Measurements from ENCODE around the gene MAPK1.
"Not testable (repeated sequence)": the region's sequence is repeated elsewhere in the genome, so short reads cannot be mapped to it uniquely, and the experiment has no call there.

MAPK1 gene

DNA sequence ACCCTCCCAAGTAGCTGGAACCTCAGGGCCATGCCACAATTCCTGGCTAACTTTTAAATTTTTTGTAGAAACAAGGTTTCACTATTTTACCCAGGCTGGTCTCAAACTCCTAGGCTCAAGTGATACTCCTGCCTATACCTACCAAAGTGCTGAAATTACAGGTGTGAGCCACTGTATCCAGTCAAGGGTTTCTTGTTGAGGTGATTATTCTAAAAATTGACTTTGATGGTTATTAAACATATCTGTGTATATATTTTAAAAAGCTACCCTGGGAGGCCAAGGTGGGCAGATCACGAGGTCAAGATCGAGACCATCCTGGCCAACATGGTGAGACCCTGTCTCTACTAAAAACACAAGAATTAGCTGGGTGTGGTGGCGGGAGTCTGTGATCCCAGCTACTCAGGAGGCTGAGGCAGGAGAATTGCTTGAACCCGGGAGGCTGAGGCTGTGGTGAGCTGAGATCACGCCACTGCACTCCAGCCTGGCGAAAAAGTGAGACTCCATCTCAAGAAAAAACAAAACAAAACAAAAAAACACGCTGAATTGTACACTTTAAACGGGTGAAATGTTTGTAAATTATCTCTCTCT is 27.1 kb downstream of the MAPK1 start:
- no peak overlapping the region for H3K9ac ChIP-seq (ENCODE audit: low read depth, low read length)
- no peaks in the 10 kb centered on the region for H3K9me3 ChIP-seq (replicated peaks; ENCODE audit: low read length)
- no peaks in the 10 kb centered on the region for H3K27me3 ChIP-seq (ENCODE audit: control insufficient read depth, insufficient read depth, low read length)
- H3K4me3 ChIP-seq (ENCODE audit: low read length) = no peak overlapping the region
- H3K36me3 ChIP-seq (ENCODE audit: insufficient read depth, low read length) = peaks cover 4% of the 10 kb centered on the region
- peaks cover 18% of the 10 kb centered on the region for H3K4me1 ChIP-seq (ENCODE audit: control insufficient read depth, insufficient read depth, low read length)
- H3K4me2 ChIP-seq (ENCODE audit: low read length) = no peak overlapping the region

DNA sequence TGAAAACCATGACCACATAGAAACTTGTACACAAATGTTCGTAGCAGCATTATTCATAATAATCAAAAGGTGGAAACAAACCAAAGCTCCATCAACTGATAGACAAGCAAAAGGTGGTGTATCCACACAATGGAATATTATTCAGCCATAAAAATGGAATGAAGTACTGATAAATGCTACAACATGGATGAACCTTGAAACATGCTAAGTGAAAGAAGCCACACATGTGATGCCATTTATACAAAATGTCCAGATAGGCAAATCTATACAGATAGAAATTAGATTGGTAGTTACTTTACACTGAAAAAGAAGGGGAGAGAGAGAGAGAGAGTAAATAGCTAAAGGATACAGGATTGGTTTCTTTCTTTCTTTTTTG is 27.7 kb downstream of the MAPK1 start:
- Histone ChIP-seq H3K27me3 (ENCODE audit: control insufficient read depth, insufficient read depth, low read length) (no peaks in the 10 kb centered on the region), H3K36me3 (ENCODE audit: insufficient read depth, low read length) (peaks cover 4% of the 10 kb centered on the region), H3K4me2 (ENCODE audit: low read length) (no peak overlapping the region), H3K4me3 (ENCODE audit: low read length) (no peak overlapping the region), H3K4me1 (ENCODE audit: control insufficient read depth, insufficient read depth, low read length) (peaks cover 18% of the 10 kb centered on the region), H3K9me3 (replicated peaks; ENCODE audit: low read length) (no peaks in the 10 kb centered on the region), H3K9ac (ENCODE audit: low read depth, low read length) (no peak overlapping the region)

DNA sequence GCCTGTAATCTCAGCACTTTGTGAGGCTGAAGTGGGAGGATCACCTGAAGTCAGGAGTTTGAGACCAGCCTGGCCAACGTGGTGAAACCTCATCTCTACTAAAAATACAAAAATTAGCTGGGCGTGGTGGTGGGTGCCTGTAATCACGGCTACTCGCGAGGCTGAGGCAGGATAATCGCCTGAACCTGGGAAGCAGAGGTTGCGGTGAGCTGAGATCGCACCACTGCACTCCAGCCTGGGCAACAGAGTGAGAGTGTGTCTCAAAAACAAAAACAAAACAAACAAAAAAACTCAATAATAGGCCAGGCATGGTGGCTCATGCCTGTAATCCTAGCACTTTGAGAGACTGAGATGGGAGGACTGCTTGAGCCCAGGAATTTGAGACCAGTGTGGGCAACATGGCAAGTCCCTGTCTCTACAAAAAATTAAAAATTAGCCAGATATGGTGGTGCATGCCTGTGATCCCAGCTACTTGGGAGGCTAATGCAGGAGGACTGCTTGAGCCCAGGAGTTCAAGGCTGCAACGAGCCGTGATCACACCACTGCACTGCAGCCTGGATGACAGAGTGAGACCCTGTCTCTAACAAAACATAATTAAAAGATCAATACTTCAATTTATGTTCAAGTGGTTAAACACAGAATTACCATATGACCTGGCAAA is 28.2 kb downstream of the MAPK1 start:
- H3K4me3 ChIP-seq (ENCODE audit: low read length); H3K9ac ChIP-seq (ENCODE audit: low read depth, low read length); H3K27me3 ChIP-seq (ENCODE audit: control insufficient read depth, insufficient read depth, low read length); H3K36me3 ChIP-seq (ENCODE audit: insufficient read depth, low read length); H3K4me2 ChIP-seq (ENCODE audit: low read length); H3K9me3 ChIP-seq (replicated peaks; ENCODE audit: low read length): not testable (repeated sequence)
- peaks cover 18% of the 10 kb centered on the region for H3K4me1 ChIP-seq (ENCODE audit: control insufficient read depth, insufficient read depth, low read length)

DNA sequence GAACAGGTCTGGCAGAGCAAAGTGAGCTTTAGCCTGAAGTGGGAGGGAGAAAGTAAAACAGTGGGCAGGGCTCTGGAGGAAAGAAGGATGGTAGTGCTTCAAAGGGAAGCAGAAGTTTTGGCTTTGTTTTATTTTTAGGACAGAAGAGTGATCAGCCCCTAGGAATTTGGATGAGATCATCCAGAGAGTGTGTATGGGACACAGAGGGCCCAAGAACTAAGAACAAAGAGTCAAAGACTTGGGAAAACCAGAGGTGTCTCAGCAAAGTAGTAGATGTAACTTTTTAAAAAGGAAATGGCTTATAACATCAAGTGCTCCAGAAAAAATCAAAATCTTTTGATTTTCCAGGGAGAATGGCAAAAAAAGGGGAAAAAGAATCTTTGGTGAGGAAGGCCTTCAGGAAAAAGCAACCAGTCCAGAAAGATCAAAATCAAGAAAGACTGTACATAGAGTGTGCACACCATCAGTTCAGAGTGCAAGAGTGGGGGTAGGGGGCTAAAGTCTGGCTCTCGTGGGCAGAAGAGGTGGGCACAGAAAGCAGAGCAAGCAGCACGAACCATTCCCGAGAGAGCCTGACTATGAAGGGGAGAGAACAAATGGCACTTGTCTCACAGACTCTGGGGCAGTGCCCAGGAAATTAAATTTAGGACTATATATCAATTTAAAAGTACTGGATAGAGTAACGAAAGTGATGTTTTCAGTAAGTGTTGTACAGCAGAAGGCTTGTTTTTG is 30.0 kb downstream of the MAPK1 start:
- H3K36me3 ChIP-seq (ENCODE audit: insufficient read depth, low read length) = no peaks in the 10 kb centered on the region
- no peaks in the 10 kb centered on the region for H3K9me3 ChIP-seq (replicated peaks; ENCODE audit: low read length)
- H3K27me3 ChIP-seq (ENCODE audit: control insufficient read depth, insufficient read depth, low read length) = no peaks in the 10 kb centered on the region
- peaks cover 22% of the 10 kb centered on the region for H3K4me1 ChIP-seq (ENCODE audit: control insufficient read depth, insufficient read depth, low read length)
- H3K4me2 ChIP-seq (ENCODE audit: low read length) = peak overlapping the region; percentile 60
- H3K9ac ChIP-seq (ENCODE audit: low read depth, low read length) = peak overlapping the region; percentile 62
- H3K4me3 ChIP-seq (ENCODE audit: low read length) = peak overlapping the region; percentile 17

DNA sequence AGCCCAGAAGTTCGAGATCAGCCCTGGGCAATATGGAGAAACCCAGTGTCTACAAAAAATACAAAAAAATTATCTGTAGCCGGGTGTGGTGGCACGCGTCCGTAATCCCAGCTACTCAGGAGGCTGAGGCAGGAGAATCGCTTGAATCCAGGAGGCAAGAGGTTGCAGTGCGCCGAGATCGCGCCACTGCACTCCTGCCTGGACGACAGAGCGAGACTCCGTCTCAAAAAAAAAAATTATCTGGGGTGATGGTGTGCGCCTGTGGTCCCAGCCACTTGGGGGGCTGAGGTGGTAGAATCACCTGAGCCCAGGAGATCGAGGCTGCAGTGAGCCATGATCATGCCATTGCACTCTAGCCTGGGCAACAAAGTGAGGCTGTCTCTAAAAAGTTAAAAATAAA is 31.0 kb downstream of the MAPK1 start:
- H3K27me3 ChIP-seq (ENCODE audit: control insufficient read depth, insufficient read depth, low read length); H3K9ac ChIP-seq (ENCODE audit: low read depth, low read length); H3K4me3 ChIP-seq (ENCODE audit: low read length); H3K4me2 ChIP-seq (ENCODE audit: low read length); H3K9me3 ChIP-seq (replicated peaks; ENCODE audit: low read length); H3K36me3 ChIP-seq (ENCODE audit: insufficient read depth, low read length): not testable (repeated sequence)
- peaks cover 26% of the 10 kb centered on the region for H3K4me1 ChIP-seq (ENCODE audit: control insufficient read depth, insufficient read depth, low read length)

DNA sequence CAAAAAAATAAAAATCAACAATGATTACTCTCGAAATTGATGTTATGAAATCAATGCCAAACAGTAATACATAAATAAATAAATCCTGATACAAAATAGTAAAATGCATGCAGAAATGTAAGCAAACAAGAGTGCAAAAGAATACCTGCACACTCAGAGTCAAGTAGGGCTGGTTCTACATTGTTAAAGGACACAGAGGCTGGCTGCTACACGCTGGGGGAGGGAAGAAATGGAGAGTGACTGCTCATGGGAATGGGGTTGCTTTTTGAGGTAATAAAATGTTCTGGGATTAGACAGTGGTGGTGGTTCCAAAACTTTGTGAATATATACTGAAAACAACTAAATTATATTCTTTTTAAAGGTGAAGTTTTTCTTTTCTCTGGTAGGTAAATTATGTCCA is 32.1 kb downstream of the MAPK1 start:
- H3K4me1 ChIP-seq (ENCODE audit: control insufficient read depth, insufficient read depth, low read length) = peaks cover 26% of the 10 kb centered on the region

DNA sequence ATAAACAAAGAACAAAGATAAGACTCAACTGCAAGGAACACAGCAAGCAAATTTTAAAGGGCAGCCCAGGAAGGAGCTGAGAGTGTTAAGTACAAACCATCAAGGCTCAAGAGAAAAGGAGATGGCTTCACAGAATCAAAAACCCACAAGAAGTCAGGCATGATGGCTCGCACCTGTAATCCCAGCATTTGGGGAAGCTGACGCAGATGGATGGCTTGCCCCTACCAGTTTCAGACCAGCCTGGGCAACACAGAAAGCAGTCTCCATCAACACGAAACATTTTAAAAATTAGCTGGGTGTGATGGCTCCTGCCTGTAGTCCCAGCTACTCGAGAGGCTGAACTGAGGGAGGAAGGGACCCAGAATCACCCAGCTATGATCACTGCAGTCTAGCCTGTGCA is 32.6 kb downstream of the MAPK1 start:
- Histone ChIP-seq H3K4me3 (ENCODE audit: low read length) (no peak overlapping the region), H3K36me3 (ENCODE audit: insufficient read depth, low read length) (peaks cover 2% of the 10 kb centered on the region), H3K9ac (ENCODE audit: low read depth, low read length) (no peak overlapping the region), H3K4me2 (ENCODE audit: low read length) (no peak overlapping the region), H3K9me3 (replicated peaks; ENCODE audit: low read length) (no peaks in the 10 kb centered on the region), H3K4me1 (ENCODE audit: control insufficient read depth, insufficient read depth, low read length) (peaks cover 28% of the 10 kb centered on the region), H3K27me3 (ENCODE audit: control insufficient read depth, insufficient read depth, low read length) (no peaks in the 10 kb centered on the region)

More for the DNA sequence above, 32.1 kb downstream of the MAPK1 start:
- Histone ChIP-seq H3K9ac (ENCODE audit: low read depth, low read length) (no peak overlapping the region), H3K9me3 (replicated peaks; ENCODE audit: low read length) (no peaks in the 10 kb centered on the region), H3K4me3 (ENCODE audit: low read length) (no peak overlapping the region), H3K36me3 (ENCODE audit: insufficient read depth, low read length) (peaks cover 2% of the 10 kb centered on the region), H3K4me2 (ENCODE audit: low read length) (no peak overlapping the region), H3K27me3 (ENCODE audit: control insufficient read depth, insufficient read depth, low read length) (no peaks in the 10 kb centered on the region)

DNA sequence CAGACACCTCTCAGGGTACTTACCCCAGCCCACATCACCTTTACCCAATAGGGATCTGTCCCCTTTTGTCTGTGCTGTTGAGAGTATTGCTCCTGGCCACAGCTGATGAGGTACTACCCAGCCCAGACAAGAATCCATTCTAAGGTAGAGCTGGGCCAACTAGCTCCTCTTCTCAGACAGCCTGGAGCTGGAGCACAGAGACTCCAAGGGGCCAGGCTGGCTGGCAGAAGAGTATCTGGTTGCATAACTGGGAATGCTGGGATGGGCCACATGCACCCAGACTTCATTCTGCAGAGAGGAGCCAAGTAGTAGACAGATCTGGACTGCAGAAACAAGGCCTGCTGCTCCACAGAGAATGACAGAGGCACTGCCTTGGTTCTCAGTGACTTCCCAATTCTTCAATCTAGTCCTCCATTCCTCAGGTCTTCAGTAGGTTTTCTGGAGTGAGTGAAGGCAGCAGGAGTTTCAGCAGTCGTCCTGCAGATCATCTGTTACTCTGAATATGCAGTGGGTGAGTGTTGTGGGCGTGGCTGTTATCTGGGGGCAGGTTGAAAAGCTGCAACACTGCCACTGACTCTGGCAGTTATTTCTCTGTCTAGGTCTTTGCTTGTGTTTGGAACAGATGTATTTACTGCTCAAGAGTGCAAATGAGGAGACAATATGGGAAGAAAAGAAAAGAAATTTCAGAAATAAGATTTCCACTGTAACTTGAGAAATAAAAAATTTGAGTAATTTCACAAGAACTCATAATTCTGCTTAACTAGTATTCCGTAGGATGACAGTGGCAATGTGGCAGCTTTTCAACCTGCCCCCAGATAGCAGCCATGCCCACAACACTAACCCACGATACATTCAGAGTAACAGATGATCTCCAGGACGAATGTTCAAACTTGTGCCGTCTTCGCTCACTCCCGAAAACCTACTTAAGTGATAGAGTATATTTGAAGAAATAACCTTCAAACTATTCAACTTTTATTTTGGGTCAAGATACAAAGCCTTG is 34.9 kb downstream of the MAPK1 start:
- Histone ChIP-seq H3K4me2 (ENCODE audit: low read length) (no peak overlapping the region), H3K9ac (ENCODE audit: low read depth, low read length) (no peak overlapping the region), H3K27me3 (ENCODE audit: control insufficient read depth, insufficient read depth, low read length) (no peaks in the 10 kb centered on the region), H3K4me1 (ENCODE audit: control insufficient read depth, insufficient read depth, low read length) (peaks cover 28% of the 10 kb centered on the region), H3K9me3 (replicated peaks; ENCODE audit: low read length) (no peaks in the 10 kb centered on the region), H3K4me3 (ENCODE audit: low read length) (no peak overlapping the region), H3K36me3 (ENCODE audit: insufficient read depth, low read length) (peaks cover 2% of the 10 kb centered on the region)

DNA sequence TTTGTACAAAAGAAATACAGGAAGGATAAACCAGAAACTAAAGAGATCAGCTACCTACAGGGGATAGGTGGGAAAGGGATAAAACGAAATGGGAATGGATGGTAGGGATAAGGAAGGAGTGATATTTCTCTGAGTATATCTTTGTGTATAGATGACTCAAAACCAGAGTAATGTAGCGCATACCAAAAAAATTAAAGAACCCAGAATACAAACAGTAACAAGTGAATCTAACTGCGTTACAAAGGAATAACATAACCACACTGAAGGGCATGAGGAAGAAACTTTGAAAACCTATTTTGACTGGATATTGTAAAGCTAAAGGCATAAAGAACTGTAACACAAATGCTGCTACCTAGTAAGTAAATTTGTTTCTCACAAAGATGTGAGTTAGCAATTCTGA is 37.9 kb downstream of the MAPK1 start:
- no peaks in the 10 kb centered on the region for H3K27me3 ChIP-seq (ENCODE audit: control insufficient read depth, insufficient read depth, low read length)
- peaks cover 2% of the 10 kb centered on the region for H3K36me3 ChIP-seq (ENCODE audit: insufficient read depth, low read length)
- peaks cover 25% of the 10 kb centered on the region for H3K4me1 ChIP-seq (ENCODE audit: control insufficient read depth, insufficient read depth, low read length)

DNA sequence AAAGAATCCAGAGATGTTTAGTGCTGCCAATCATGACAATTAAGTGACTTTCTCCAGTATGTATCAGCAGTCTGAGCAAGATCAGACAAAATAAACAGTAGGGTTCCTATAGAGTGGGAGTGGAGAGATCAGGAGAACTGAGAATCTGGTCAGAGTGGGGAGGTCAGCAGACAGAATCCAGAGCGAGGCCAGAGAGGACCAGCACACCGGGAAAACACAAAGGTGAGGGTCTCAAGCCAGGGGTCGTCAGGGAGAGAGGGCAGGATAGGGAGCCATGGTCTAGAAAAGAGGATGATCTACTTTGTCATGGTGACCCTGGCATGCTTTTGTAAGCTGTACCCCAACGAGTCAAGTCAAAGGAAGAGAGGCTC is 39.2 kb downstream of the MAPK1 start:
- H3K9ac ChIP-seq (ENCODE audit: low read depth, low read length) = no peak overlapping the region
- H3K4me3 ChIP-seq (ENCODE audit: low read length) = no peak overlapping the region
- H3K4me2 ChIP-seq (ENCODE audit: low read length) = no peak overlapping the region
- no peaks in the 10 kb centered on the region for H3K27me3 ChIP-seq (ENCODE audit: control insufficient read depth, insufficient read depth, low read length)
- H3K9me3 ChIP-seq (replicated peaks; ENCODE audit: low read length) = no peaks in the 10 kb centered on the region
- peaks cover 2% of the 10 kb centered on the region for H3K36me3 ChIP-seq (ENCODE audit: insufficient read depth, low read length)
- H3K4me1 ChIP-seq (ENCODE audit: control insufficient read depth, insufficient read depth, low read length) = peaks cover 36% of the 10 kb centered on the region

More for the DNA sequence above, 37.9 kb downstream of the MAPK1 start:
- Histone ChIP-seq H3K4me2 (ENCODE audit: low read length) (no peak overlapping the region), H3K9ac (ENCODE audit: low read depth, low read length) (no peak overlapping the region), H3K9me3 (replicated peaks; ENCODE audit: low read length) (no peaks in the 10 kb centered on the region), H3K4me3 (ENCODE audit: low read length) (no peak overlapping the region)

DNA sequence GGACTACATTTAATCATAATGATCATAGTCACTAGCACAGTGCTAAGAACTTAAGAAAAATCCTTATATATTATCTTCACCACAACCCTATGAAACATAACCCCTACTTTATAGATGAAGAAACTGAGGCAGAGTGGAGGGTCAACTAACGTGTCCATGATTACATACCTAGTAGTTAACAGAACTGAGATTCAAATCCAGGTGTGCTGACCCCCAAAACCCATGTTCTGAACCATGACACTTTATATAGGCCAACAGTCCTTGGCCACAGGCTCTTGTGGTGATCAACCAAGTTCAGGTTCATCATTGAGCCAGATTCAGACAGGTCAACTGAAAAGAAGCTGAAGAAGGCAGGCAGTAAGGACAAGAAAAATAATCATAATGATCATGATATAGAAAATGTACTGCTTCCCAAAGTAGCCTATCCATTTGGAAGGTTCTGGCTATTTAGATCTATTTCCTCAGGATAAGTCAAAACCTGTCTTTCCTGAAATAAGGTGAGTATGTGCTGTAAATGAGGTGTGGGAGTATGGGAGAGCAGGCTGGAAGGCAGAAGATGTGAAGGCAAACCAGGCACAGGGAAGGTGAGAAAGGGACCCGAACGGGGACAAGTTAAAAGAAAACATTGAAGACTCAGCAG is 39.7 kb downstream of the MAPK1 start:
- peaks cover 35% of the 10 kb centered on the region for H3K4me1 ChIP-seq (ENCODE audit: control insufficient read depth, insufficient read depth, low read length)

More for the DNA sequence above, 39.7 kb downstream of the MAPK1 start:
- H3K9me3 ChIP-seq (replicated peaks; ENCODE audit: low read length) = no peaks in the 10 kb centered on the region
- H3K27me3 ChIP-seq (ENCODE audit: control insufficient read depth, insufficient read depth, low read length) = no peaks in the 10 kb centered on the region
- H3K4me3 ChIP-seq (ENCODE audit: low read length) = no peak overlapping the region
- no peak overlapping the region for H3K9ac ChIP-seq (ENCODE audit: low read depth, low read length)
- no peak overlapping the region for H3K4me2 ChIP-seq (ENCODE audit: low read length)
- peaks cover 2% of the 10 kb centered on the region for H3K36me3 ChIP-seq (ENCODE audit: insufficient read depth, low read length)
